Activated CD4-positive, alpha-beta T cell treated with anti-CD3 and anti-CD28 coated beads, Interleukin-2, amount 10 ng/mL, durations not matched to agents 7 days and 5 days (primary cell): ENCODE measurements around the gene SAMD8. TPM values are rescaled to one million over a fixed set of nuclear protein-coding genes. Genes with fewer than 3 reads are reported as not detected.
"Not testable (repeated sequence)": the region's sequence is repeated elsewhere in the genome, so short reads cannot be mapped to it uniquely, and the experiment has no call there.

Experiments used
- CTCF ChIA-PET: fragments of 350-600 bp; sonication (Branson Sonifier 250); formaldehyde crosslinking; loops from one replicate; lab custom pipeline; 2021; ENCODE audit warnings: antibody characterized with exemption; lab: Charles Lee
- POLR2A ChIA-PET: fragments of 350-600 bp; sonication (Branson Sonifier 250); formaldehyde crosslinking; loops from one replicate; lab custom pipeline; 2021; ENCODE audit warnings: antibody characterized with exemption; lab: Charles Lee
- DNase-seq: peaks from one replicate; pipeline ENCODE4 v3.0.0-alpha.2; 2020
- H3K27ac Mint-ChIP-seq: one replicate; pipeline ENCODE4 v1.8.0; 2021; ENCODE audit warnings: mild to moderate bottlenecking, moderate library complexity, mixed read lengths
- H3K27me3 Mint-ChIP-seq: one replicate; pipeline ENCODE4 v1.8.0; 2021; ENCODE audit warnings: mixed read lengths
- H3K36me3 Mint-ChIP-seq: one replicate; pipeline ENCODE4 v1.8.0; 2021; ENCODE audit warnings: low read depth, mixed read lengths
- H3K4me1 Mint-ChIP-seq: one replicate; pipeline ENCODE4 v1.8.0; 2021; ENCODE audit warnings: mixed read lengths
- H3K4me3 Mint-ChIP-seq: one replicate; pipeline ENCODE4 v1.8.0; 2021; ENCODE audit warnings: mild to moderate bottlenecking, moderate library complexity, mixed read lengths
- H3K9me3 Mint-ChIP-seq: one replicate; pipeline ENCODE4 v1.8.0; 2021; ENCODE audit warnings: mixed read lengths
- total RNA-seq, 2 experiments: library from RNA; stranded (reverse); gene quantifications; one replicate each; pipeline ENCODE4 v1.2.3, GENCODE V29; 2021

SAMD8 gene
- total RNA-seq, 2 experiments from 2014 or later = 12.9 to 13.3 TPM

GRCh38 chr10:75117995-75118394 is 6.5 kb downstream of the SAMD8 start:
- no peak for DNase-seq
- H3K9me3 Mint-ChIP-seq = no peaks in the 10 kb centered on the region
- ChIA-PET POLR2A (no interaction called here), CTCF (no interaction called here)
- H3K36me3 Mint-ChIP-seq = peaks cover 7% of the 10 kb centered on the region
- no peaks in the 10 kb centered on the region for H3K27me3 Mint-ChIP-seq
- no peak overlapping the region for H3K4me3 Mint-ChIP-seq
- peaks cover 34% of the 10 kb centered on the region for H3K4me1 Mint-ChIP-seq
- no peak overlapping the region for H3K27ac Mint-ChIP-seq

- H3K27ac Mint-ChIP-seq, DNase-seq, POLR2A ChIA-PET, H3K36me3 Mint-ChIP-seq, H3K27me3 Mint-ChIP-seq, H3K4me3 Mint-ChIP-seq, H3K9me3 Mint-ChIP-seq: not testable (repeated sequence)
- CTCF ChIA-PET = interaction anchor here (1.6 to 1.8 kb wide), 2 partner anchors 17 to 116 kb away, joined by 4 to 9 read pairs; partner anchors contain the start of gene COMTD1
- H3K4me1 Mint-ChIP-seq = peaks cover 27% of the 10 kb centered on the region
These were observed 8.1 kb downstream of the SAMD8 start for GRCh38 chr10:75119444-75120066.

GRCh38 chr10:75121322-75121721 is 9.9 kb downstream of the SAMD8 start:
- Mint-ChIP-seq H3K27me3 (no peaks in the 10 kb centered on the region), H3K27ac (no peak overlapping the region), H3K9me3 (no peaks in the 10 kb centered on the region), H3K36me3 (peaks cover 9% of the 10 kb centered on the region), H3K4me1 (peaks cover 30% of the 10 kb centered on the region), H3K4me3 (no peak overlapping the region)
- CTCF ChIA-PET = interaction anchor here (0.8 kb wide), 1 partner anchor 114 kb away, joined by 3 read pairs; the partner anchor contains the start of gene COMTD1
- POLR2A ChIA-PET = no interaction called here
- no peak for DNase-seq

DNA sequence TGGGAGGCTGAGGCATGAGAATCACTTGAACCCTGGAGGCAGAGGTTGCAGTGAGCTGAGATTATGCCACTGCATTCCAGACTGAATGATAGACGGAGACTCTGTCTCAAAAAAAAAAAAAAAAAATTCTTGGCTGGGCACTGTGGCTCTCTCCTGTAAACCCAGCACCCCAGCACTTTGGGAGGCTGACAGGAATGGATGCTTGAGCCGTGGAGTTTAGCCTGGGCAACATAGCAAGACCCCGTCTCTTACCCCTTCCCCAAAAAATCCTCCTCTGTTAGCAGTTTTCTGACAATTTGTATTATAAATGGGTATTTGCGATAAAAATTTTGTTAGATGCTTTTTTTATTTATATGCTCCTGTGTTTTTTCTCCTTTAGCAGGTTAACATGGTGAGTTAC is 11.0 kb downstream of the SAMD8 start:
- CTCF ChIA-PET = no interaction called here
- Mint-ChIP-seq H3K9me3 (no peaks in the 10 kb centered on the region), H3K36me3 (peaks cover 12% of the 10 kb centered on the region), H3K4me3 (no peak overlapping the region), H3K27me3 (no peaks in the 10 kb centered on the region), H3K27ac (no peak overlapping the region), H3K4me1 (peaks cover 28% of the 10 kb centered on the region)
- DNase-seq = no peak
- POLR2A ChIA-PET = no interaction called here

GRCh38 chr10:75123088-75123682 is 11.7 kb downstream of the SAMD8 start:
- no peak for DNase-seq
- H3K36me3 Mint-ChIP-seq = peaks cover 13% of the 10 kb centered on the region
- no peak overlapping the region for H3K4me3 Mint-ChIP-seq
- no peaks in the 10 kb centered on the region for H3K27me3 Mint-ChIP-seq
- no peak overlapping the region for H3K27ac Mint-ChIP-seq
- ChIA-PET CTCF (interaction anchor here (0.6 kb wide), 1 partner anchor 77 kb away, joined by 4 read pairs; no protein-coding TSS in a partner anchor), POLR2A (interaction anchor here (0.6 kb wide), 1 partner anchor 1014 kb away, joined by 3 read pairs; no protein-coding TSS in a partner anchor)
- no peaks in the 10 kb centered on the region for H3K9me3 Mint-ChIP-seq
- peaks cover 24% of the 10 kb centered on the region for H3K4me1 Mint-ChIP-seq

GRCh38 chr10:75126277-75126676 is 14.8 kb downstream of the SAMD8 start:
- Mint-ChIP-seq H3K4me3 (no peak overlapping the region), H3K27me3 (no peaks in the 10 kb centered on the region), H3K4me1 (peaks cover 30% of the 10 kb centered on the region), H3K27ac (no peak overlapping the region), H3K9me3 (no peaks in the 10 kb centered on the region), H3K36me3 (peaks cover 13% of the 10 kb centered on the region)
- ChIA-PET CTCF (interaction anchor here (0.6 to 1.2 kb wide), 3 partner anchors 38 to 1309 kb away, joined by 3 to 4 read pairs (median 3); no protein-coding TSS in a partner anchor), POLR2A (no interaction called here)
- no peak for DNase-seq

DNA sequence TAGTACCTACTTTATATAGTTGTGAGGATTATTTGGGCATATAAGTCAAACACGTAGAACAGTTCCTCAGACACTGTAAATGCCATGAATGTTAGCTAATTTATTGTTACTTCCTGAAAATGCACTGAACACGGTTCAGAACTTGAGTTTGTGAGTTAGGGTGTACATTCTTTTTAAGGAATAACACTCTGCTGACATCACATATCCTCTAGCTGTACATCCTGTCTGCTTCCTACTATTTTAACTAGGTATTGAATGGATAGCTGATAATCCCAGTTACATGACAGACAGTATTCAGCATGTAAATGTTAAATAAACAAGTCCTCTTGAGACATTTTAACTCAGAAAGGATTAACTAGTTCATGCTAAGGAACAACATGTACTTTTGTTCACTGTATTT is 16.0 kb downstream of the SAMD8 start:
- peaks cover 29% of the 10 kb centered on the region for H3K4me1 Mint-ChIP-seq
- CTCF ChIA-PET = interaction anchor here (1.5 kb wide), 1 partner anchor 13 kb away, joined by 3 read pairs; no protein-coding TSS in a partner anchor
- H3K36me3 Mint-ChIP-seq = peaks cover 18% of the 10 kb centered on the region

GRCh38 chr10:75128985-75129384 is 17.5 kb downstream of the SAMD8 start:
- H3K27ac Mint-ChIP-seq, H3K27me3 Mint-ChIP-seq, H3K9me3 Mint-ChIP-seq, H3K4me3 Mint-ChIP-seq, DNase-seq, POLR2A ChIA-PET: not testable (repeated sequence)
- CTCF ChIA-PET = interaction anchor here (0.6 to 3.2 kb wide), 3 partner anchors 83 to 946 kb away, joined by 3 to 9 read pairs (median 4); partner anchors contain the start of gene COMTD1
- H3K4me1 Mint-ChIP-seq = peaks cover 24% of the 10 kb centered on the region
- H3K36me3 Mint-ChIP-seq = peaks cover 22% of the 10 kb centered on the region

More for the DNA sequence above, 16.0 kb downstream of the SAMD8 start:
- no peak for DNase-seq
- POLR2A ChIA-PET = no interaction called here
- Mint-ChIP-seq H3K27ac (peak overlapping the region; percentile 2), H3K4me3 (no peak overlapping the region), H3K9me3 (no peaks in the 10 kb centered on the region), H3K27me3 (no peaks in the 10 kb centered on the region)

- Mint-ChIP-seq H3K4me3 (no peak overlapping the region), H3K4me1 (peaks cover 23% of the 10 kb centered on the region), H3K9me3 (peaks cover 4% of the 10 kb centered on the region), H3K27ac (peak overlapping the region; percentile 36), H3K36me3 (peaks cover 20% of the 10 kb centered on the region), H3K27me3 (no peaks in the 10 kb centered on the region)
- no peak for DNase-seq
- POLR2A ChIA-PET = no interaction called here
- CTCF ChIA-PET = interaction anchor here (1.0 to 3.2 kb wide), 2 partner anchors 82 to 107 kb away, joined by 3 to 9 read pairs; partner anchors contain the start of gene COMTD1
These were observed 18.1 kb downstream of the SAMD8 start for GRCh38 chr10:75129537-75129936.

DNA sequence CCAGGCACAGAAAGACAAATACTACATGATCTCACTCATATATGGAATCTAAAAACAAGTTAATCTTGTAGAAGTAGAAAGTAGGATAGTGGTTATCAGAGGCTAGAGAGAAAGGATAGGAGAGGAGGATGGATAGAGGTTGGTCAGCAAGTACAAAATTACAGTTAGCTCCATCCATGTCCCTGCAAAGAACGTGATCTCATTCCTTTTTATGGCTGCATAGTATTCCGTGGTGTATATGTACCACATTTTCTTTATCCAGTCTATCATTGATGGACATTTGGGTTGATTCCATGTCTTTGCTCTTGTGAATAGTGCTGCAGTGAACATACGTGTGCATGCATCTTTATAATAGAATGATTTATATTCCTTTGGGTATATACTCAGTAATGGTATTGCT is 22.2 kb downstream of the SAMD8 start:
- H3K27ac Mint-ChIP-seq, H3K9me3 Mint-ChIP-seq, H3K4me3 Mint-ChIP-seq, DNase-seq, POLR2A ChIA-PET, CTCF ChIA-PET, H3K27me3 Mint-ChIP-seq: not testable (repeated sequence)
- peaks cover 32% of the 10 kb centered on the region for H3K4me1 Mint-ChIP-seq
- peaks cover 13% of the 10 kb centered on the region for H3K36me3 Mint-ChIP-seq

DNA sequence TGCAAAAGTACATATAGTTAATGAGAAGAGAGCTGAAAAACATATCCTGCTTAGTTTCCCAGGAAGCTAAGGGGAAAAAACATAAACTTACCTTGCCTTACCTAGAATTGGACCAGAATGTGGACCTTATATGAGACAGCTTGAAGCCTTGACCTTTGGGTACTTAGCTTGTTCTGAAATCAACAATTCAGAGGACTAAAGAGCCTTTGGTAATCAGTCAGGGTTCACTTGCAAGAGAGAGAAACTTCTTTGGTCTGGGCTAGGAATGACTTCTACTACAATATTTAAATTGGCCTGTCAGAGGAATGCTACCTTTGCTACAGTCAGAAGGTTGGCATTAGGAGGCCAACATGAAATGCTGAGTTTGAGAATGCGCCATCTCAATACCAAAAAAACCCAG is 24.9 kb downstream of the SAMD8 start:
- Mint-ChIP-seq H3K4me3 (no peak overlapping the region), H3K36me3 (peaks cover 13% of the 10 kb centered on the region), H3K27me3 (no peaks in the 10 kb centered on the region), H3K9me3 (peaks cover 4% of the 10 kb centered on the region), H3K27ac (no peak overlapping the region), H3K4me1 (peaks cover 26% of the 10 kb centered on the region)
- ChIA-PET CTCF (interaction anchor here (0.5 to 1.1 kb wide), 9 partner anchors 12 to 998 kb away, joined by 3 to 4 read pairs (median 3); partner anchors contain the start of gene ADK), POLR2A (interaction anchor here (0.6 kb wide), 1 partner anchor 38 kb away, joined by 3 read pairs; no protein-coding TSS in a partner anchor)
- no peak for DNase-seq

DNA sequence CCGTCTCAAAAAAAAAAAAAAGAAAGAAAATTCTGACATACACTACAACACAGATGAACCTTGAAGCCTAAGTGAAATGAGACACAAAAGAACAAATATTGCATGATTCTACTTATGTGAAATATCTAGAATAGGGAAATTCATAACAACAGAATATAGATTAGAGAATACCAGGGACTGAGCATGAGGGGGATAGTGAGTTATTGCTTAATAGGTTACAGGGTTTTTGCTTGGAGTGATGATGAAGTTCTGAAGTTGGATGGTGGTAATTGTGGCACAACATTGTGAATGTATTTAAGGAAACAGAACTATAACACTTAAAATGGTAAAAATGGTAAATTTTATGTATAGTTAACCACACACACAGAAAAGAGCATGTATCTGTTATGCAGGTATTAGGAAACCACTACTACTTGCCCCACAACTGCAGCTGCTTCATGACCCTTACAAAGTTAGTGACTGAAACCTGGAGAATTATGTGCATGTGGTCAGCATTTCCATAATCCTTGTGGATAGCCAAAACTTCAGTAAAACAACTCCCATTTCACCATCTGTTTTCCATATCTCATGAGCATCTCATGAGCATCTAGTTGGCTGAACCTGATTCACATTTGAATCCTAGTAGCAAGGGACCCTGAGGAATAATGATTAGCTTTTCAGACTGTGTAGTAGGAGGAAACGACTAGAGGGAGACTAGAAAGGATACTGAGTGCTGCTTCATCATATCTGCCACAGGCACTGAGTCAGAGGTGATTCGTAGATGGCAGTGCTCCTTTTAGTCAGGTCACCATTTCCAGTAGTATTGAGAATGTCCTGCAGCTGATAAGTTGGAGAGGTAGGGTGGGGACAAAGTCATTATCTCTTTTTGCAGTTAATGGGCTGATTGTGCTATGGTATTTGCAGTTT is 26.3 kb downstream of the SAMD8 start:
- Mint-ChIP-seq H3K4me3 (no peak overlapping the region), H3K4me1 (peaks cover 26% of the 10 kb centered on the region), H3K27ac (no peak overlapping the region), H3K27me3 (no peaks in the 10 kb centered on the region), H3K36me3 (peaks cover 8% of the 10 kb centered on the region), H3K9me3 (peaks cover 4% of the 10 kb centered on the region)
- POLR2A ChIA-PET = no interaction called here
- CTCF ChIA-PET = no interaction called here
- DNase-seq = no peak
